HCT116 (cell line): ENCODE data around the gene DIDO1. TPM values are rescaled to one million over a fixed set of nuclear protein-coding genes. Genes with fewer than 3 reads are reported as not detected.

Source experiments
- ATAC-seq: fragments of 200-7000 bp; cut with Tn5 transposase; 2 replicates; pipeline ENCODE4 v1.9.1; 2020; ENCODE audit warnings: mild to moderate bottlenecking, moderate library complexity
- BruUV-seq: library from RNA; stranded (reverse); fragments of 400-500 nt; replicated peaks from 2 replicates; lab custom pipeline; 2021; lab: Mats Ljungman, UMichigan
- CTCF ChIA-PET: fragments of 300-600 bp; sonication (Branson Sonifier 250); formaldehyde crosslinking; loops from one replicate; lab custom pipeline; 2021; ENCODE audit warnings: antibody characterized with exemption; lab: Charles Lee
- POLR2A ChIA-PET: fragments of 300-600, 350-600 bp; sonication (Branson Sonifier 250); formaldehyde crosslinking; loops from one replicate; lab custom pipeline; 2021; ENCODE audit warnings: antibody characterized with exemption; lab: Charles Lee
- RAD21 ChIA-PET, 2 experiments: fragments of 300-600 bp; sonication (Branson Sonifier 250); formaldehyde crosslinking; loops; one replicate each; lab custom pipeline; 2023; ENCODE audit warnings: low total read pairs in 2 of 2; ENCODE audit not compliant: uncharacterized antibody in 2 of 2, unreplicated experiment in 2 of 2, low non-redundant PET in 1 of 2; lab: Charles Lee
- DNase-seq: peaks from one replicate; pipeline ENCODE4 v3.0.0-alpha.2; 2010; ENCODE audit warnings: low read depth, low spot score
- H2AFZ ChIP-seq: fragments of 200-600 bp; shearing (Covaris generic), sonication (generic); 2 replicates; pipeline ENCODE4 v1.6.1; 2017; ENCODE audit warnings: low read depth, mixed run types, mixed read lengths, antibody characterized with exemption, low read length; ENCODE audit not compliant: poor library complexity, severe bottlenecking
- H3K27ac ChIP-seq: 2 replicates; pipeline ENCODE4 v1.5.1; 2012; ENCODE audit warnings: low read depth, low read length
- H3K27me3 ChIP-seq: fragments of 200-600 bp; sonication (generic); 2 replicates; pipeline ENCODE4 v1.6.1; 2016; ENCODE audit warnings: mixed run types, low read length, mixed read lengths; ENCODE audit not compliant: insufficient read depth
- H3K36me3 ChIP-seq, 2 experiments: fragments of 200-500 bp in 1 of 2; fragments of 200-600 bp in 1 of 2; sonication (Bioruptor generic) in 1 of 2; sonication (generic) in 1 of 2; 2 replicates each; pipeline versions ENCODE4 v1.5.1 to v1.6.1; 2014 to 2016; ENCODE audit warnings: low read length in 2 of 2, inconsistent platforms in 1 of 2, mixed read lengths in 1 of 2, mixed run types in 1 of 2; ENCODE audit not compliant: insufficient read depth in 2 of 2, control insufficient read depth in 1 of 2
- H3K4me1 ChIP-seq, 2 experiments: fragments of 200-600 bp in 1 of 2; sonication (generic) in 1 of 2; 2 replicates each; pipeline versions ENCODE4 v1.5.1 to v1.6.1; 2012 to 2017; ENCODE audit warnings: low read length in 2 of 2, inconsistent platforms in 1 of 2, mild to moderate bottlenecking in 1 of 2, mixed read lengths in 1 of 2, mixed run types in 1 of 2, moderate library complexity in 1 of 2; ENCODE audit not compliant: insufficient read depth in 2 of 2, control insufficient read depth in 1 of 2
- H3K4me2 ChIP-seq: fragments of 200-600 bp; sonication (generic); 2 replicates; pipeline ENCODE4 v1.6.1; 2017; ENCODE audit warnings: mixed run types, low read length, mixed read lengths
- H3K4me3 ChIP-seq, 2 experiments: fragments of 200-600 bp in 1 of 2; sonication (generic) in 1 of 2; replicated peaks in 1 of 2; 2 replicates each; pipeline ENCODE4 v1.5.1; 2011 to 2016; ENCODE audit warnings: low read length in 2 of 2, control low read depth in 1 of 2, low read depth in 1 of 2, mild to moderate bottlenecking in 1 of 2, mixed read lengths in 1 of 2, mixed run types in 1 of 2
- H3K79me2 ChIP-seq: fragments of 200-600 bp; sonication (generic); 2 replicates; pipeline ENCODE4 v1.6.1; 2017; ENCODE audit warnings: mild to moderate bottlenecking, mixed run types, low read length, moderate library complexity, mixed read lengths; ENCODE audit not compliant: insufficient read depth
- H3K9ac ChIP-seq: fragments of 200-600 bp; sonication (generic); 2 replicates; pipeline ENCODE4 v1.6.1; 2016; ENCODE audit warnings: low read length, mixed read lengths
- H3K9me2 ChIP-seq: fragments of 200-600 bp; sonication (generic), shearing (Covaris generic); 2 replicates; pipeline ENCODE4 v1.6.1; 2017; ENCODE audit warnings: mixed run types, mild to moderate bottlenecking, moderate library complexity; ENCODE audit not compliant: insufficient read depth
- H3K9me3 ChIP-seq, 2 experiments: fragments of 200-500 bp in 1 of 2; fragments of 200-600 bp in 1 of 2; sonication (Bioruptor generic) in 1 of 2; sonication (generic) in 1 of 2; 2 replicates each; pipeline ENCODE4 v1.6.1; 2014 to 2017; ENCODE audit warnings: low read length in 2 of 2, mixed read lengths in 2 of 2, inconsistent platforms in 1 of 2, low read depth in 1 of 2, mild to moderate bottlenecking in 1 of 2, mixed run types in 1 of 2, moderate library complexity in 1 of 2; ENCODE audit not compliant: control insufficient read depth in 1 of 2, insufficient read depth in 1 of 2
- H4K20me1 ChIP-seq: fragments of 200-600 bp; sonication (generic), shearing (Covaris generic); 2 replicates; pipeline ENCODE4 v1.6.1; 2017; ENCODE audit warnings: mixed run types, mild to moderate bottlenecking, moderate library complexity; ENCODE audit not compliant: insufficient read depth
- EZH2 ChIP-seq: fragments of 200-600 bp; sonication (generic); IDR thresholded peaks from 2 replicates; pipeline ENCODE4 v1.6.1; 2017; ENCODE audit warnings: antibody characterized with exemption, mixed run types
- POLR2AphosphoS5 ChIP-seq: IDR thresholded peaks from 2 replicates; pipeline ENCODE4 v1.6.1; 2011; ENCODE audit warnings: mild to moderate bottlenecking, low read depth, low read length, moderate library complexity
- RAD21 ChIP-seq: IDR thresholded peaks from 2 replicates; pipeline ENCODE4 v1.6.1; 2012; ENCODE audit warnings: low read depth, mild to moderate bottlenecking
- REST ChIP-seq: IDR thresholded peaks from 2 replicates; pipeline ENCODE4 v1.6.1; 2012; ENCODE audit warnings: low read depth
- SIN3A ChIP-seq: IDR thresholded peaks from 2 replicates; pipeline ENCODE4 v1.6.1; 2012; ENCODE audit warnings: low read depth
- ZNF274 ChIP-seq: fragments of 200-500 bp; sonication (Bioruptor generic); IDR thresholded peaks from 2 replicates; pipeline ENCODE4 v1.6.1; 2014; ENCODE audit warnings: mild to moderate bottlenecking, low read depth, low read length, inconsistent platforms
- intact Hi-C: fragments of 100-400 bp; cut with micrococcal nuclease; formaldehyde crosslinking; loops from 2 replicates; pipeline ENCODE4 v1.10.0; 2022
- total RNA-seq: library from RNA; stranded (reverse); gene quantifications from one replicate; pipeline ENCODE4 v1.2.1, GENCODE V29; 2021; ENCODE audit not compliant: unreplicated experiment
- TF ChIP-seq, protein P1 (sequence below), 3 experiments: fragments of 200-600 bp in 1 of 3; sonication (generic) in 1 of 3; IDR thresholded peaks in 2 of 3; conservative IDR thresholded peaks in 1 of 3; 2 replicates each; pipeline ENCODE4 v1.5.1; 2012 to 2017; ENCODE audit warnings: low read depth in 2 of 3, low read length in 2 of 3, antibody characterized with exemption in 1 of 3, borderline replicate concordance in 1 of 3, control low read depth in 1 of 3, mild to moderate bottlenecking in 1 of 3, mixed read lengths in 1 of 3, mixed run types in 1 of 3, moderate library complexity in 1 of 3; ENCODE audit not compliant: insufficient read depth in 1 of 3

Gene DIDO1
- total RNA-seq, 1 experiment from 2014 or later = 41.4 TPM

DNA sequence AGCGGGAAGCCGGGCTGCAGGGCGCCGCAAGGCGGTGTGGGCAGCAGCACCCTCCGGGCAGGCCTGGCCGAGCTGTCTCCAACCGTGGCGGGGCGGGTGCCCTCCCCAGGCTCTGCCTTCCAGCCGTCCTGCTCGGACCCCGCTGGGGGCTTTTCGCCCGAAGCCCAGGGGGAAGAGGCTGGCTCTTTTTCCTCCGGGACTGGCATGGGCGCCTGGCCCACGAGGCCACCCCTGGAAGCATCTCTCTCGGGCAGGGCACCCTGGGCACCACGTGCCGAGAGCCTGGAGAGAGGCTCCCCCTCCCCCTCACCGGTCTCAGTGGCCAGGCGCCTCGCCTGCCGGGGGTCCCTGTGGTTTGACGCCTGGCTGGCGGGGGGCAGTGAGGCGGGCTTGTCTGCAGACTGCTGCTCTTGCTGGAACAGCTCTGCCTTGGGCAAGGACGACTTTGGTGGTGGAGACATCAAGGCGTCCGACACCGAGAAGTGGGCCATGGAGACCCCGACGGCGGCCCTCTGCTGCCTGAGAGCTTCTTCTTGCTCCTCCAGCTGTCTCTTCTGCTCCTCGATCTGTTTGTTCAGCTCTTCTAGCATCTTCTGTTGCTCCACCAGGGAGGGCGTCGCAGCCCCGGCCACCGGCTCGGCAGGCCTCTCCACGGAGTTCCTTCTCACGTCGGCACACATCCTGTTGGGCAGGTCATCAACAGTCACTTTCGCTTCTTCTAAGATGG lies 45.2 kb downstream of the DIDO1 start:
- no peak for DNase-seq
- no peak overlapping the region for H3K27ac ChIP-seq
- POLR2A ChIA-PET = no interaction called here
- no peaks in the 10 kb centered on the region for H3K36me3 ChIP-seq
- intact Hi-C loops = no loop called here
- H4K20me1 ChIP-seq = no peaks in the 10 kb centered on the region
- no peak overlapping the region for H3K4me3 ChIP-seq
- H3K79me2 ChIP-seq = no peaks in the 10 kb centered on the region
- RAD21 ChIA-PET = no interaction called here
- no peaks in the 10 kb centered on the region for H3K9me2 ChIP-seq
- BruUV-seq = no TSS peak
- no peaks in the 10 kb centered on the region for H3K27me3 ChIP-seq
- H3K4me1 ChIP-seq = peaks cover 0 to under 1% of the 10 kb centered on the region in 2 experiments; a peak in 3 of 4 replicates
- ATAC-seq = no peak
- no peak for TF ChIP-seq POLR2AphosphoS5
- TF ChIP-seq RAD21 = no peak
- no peak for TF ChIP-seq REST
- no peak for TF ChIP-seq EZH2
- no peak for TF ChIP-seq SIN3A
- TF ChIP-seq, protein P1, sequence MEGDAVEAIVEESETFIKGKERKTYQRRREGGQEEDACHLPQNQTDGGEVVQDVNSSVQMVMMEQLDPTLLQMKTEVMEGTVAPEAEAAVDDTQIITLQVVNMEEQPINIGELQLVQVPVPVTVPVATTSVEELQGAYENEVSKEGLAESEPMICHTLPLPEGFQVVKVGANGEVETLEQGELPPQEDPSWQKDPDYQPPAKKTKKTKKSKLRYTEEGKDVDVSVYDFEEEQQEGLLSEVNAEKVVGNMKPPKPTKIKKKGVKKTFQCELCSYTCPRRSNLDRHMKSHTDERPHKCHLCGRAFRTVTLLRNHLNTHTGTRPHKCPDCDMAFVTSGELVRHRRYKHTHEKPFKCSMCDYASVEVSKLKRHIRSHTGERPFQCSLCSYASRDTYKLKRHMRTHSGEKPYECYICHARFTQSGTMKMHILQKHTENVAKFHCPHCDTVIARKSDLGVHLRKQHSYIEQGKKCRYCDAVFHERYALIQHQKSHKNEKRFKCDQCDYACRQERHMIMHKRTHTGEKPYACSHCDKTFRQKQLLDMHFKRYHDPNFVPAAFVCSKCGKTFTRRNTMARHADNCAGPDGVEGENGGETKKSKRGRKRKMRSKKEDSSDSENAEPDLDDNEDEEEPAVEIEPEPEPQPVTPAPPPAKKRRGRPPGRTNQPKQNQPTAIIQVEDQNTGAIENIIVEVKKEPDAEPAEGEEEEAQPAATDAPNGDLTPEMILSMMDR (IDR thresholded peaks at IDR 0.05 in 2 of 3, conservative IDR thresholded peaks at IDR 0.05 in 1 of 3; ENCODE audit: borderline replicate concordance in 1 of 3, insufficient read depth in 1 of 3, low read depth in 2 of 3, low read length in 2 of 3) = no peak
- no peak for TF ChIP-seq ZNF274
- no peaks in the 10 kb centered on the region for H3K9me3 ChIP-seq
- H3K4me2 ChIP-seq = no peak overlapping the region
- no peak overlapping the region for H2AFZ ChIP-seq
- no peak overlapping the region for H3K9ac ChIP-seq
- CTCF ChIA-PET = no interaction called here
